Loucy (cell line): Measurements from ENCODE around the gene BTF3L4.

ENCODE experiments used
- EZH2phosphoT487 ChIP-seq: fragments of 200-600 bp; IDR thresholded peaks from 2 replicates; pipeline ENCODE4 v1.6.1; 2018; ENCODE audit warnings: antibody characterized with exemption, mild to moderate bottlenecking, moderate library complexity, borderline replicate concordance
- TF ChIP-seq, protein P1 (sequence below): fragments of 200-600 bp; sonication (generic); conservative IDR thresholded peaks from 2 replicates; pipeline ENCODE4 v1.5.1; 2014; ENCODE audit warnings: mild to moderate bottlenecking, antibody characterized with exemption, low read length

- TF ChIP-seq, protein P1, sequence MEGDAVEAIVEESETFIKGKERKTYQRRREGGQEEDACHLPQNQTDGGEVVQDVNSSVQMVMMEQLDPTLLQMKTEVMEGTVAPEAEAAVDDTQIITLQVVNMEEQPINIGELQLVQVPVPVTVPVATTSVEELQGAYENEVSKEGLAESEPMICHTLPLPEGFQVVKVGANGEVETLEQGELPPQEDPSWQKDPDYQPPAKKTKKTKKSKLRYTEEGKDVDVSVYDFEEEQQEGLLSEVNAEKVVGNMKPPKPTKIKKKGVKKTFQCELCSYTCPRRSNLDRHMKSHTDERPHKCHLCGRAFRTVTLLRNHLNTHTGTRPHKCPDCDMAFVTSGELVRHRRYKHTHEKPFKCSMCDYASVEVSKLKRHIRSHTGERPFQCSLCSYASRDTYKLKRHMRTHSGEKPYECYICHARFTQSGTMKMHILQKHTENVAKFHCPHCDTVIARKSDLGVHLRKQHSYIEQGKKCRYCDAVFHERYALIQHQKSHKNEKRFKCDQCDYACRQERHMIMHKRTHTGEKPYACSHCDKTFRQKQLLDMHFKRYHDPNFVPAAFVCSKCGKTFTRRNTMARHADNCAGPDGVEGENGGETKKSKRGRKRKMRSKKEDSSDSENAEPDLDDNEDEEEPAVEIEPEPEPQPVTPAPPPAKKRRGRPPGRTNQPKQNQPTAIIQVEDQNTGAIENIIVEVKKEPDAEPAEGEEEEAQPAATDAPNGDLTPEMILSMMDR = no peak
- TF ChIP-seq EZH2phosphoT487 = no peak
Observed at GRCh38 chr1:52098139-52098871, 42.2 kb downstream of the BTF3L4 start.
